ENCODE results near the gene NAP1L1. TPM values are rescaled to one million over a fixed set of nuclear protein-coding genes. Genes with fewer than 3 reads are reported as not detected.

NAP1L1 gene, protein sequence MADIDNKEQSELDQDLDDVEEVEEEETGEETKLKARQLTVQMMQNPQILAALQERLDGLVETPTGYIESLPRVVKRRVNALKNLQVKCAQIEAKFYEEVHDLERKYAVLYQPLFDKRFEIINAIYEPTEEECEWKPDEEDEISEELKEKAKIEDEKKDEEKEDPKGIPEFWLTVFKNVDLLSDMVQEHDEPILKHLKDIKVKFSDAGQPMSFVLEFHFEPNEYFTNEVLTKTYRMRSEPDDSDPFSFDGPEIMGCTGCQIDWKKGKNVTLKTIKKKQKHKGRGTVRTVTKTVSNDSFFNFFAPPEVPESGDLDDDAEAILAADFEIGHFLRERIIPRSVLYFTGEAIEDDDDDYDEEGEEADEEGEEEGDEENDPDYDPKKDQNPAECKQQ
- 100 to 1,000 TPM; 175 to 544 (median 399) TPM for total RNA-seq

DNA sequence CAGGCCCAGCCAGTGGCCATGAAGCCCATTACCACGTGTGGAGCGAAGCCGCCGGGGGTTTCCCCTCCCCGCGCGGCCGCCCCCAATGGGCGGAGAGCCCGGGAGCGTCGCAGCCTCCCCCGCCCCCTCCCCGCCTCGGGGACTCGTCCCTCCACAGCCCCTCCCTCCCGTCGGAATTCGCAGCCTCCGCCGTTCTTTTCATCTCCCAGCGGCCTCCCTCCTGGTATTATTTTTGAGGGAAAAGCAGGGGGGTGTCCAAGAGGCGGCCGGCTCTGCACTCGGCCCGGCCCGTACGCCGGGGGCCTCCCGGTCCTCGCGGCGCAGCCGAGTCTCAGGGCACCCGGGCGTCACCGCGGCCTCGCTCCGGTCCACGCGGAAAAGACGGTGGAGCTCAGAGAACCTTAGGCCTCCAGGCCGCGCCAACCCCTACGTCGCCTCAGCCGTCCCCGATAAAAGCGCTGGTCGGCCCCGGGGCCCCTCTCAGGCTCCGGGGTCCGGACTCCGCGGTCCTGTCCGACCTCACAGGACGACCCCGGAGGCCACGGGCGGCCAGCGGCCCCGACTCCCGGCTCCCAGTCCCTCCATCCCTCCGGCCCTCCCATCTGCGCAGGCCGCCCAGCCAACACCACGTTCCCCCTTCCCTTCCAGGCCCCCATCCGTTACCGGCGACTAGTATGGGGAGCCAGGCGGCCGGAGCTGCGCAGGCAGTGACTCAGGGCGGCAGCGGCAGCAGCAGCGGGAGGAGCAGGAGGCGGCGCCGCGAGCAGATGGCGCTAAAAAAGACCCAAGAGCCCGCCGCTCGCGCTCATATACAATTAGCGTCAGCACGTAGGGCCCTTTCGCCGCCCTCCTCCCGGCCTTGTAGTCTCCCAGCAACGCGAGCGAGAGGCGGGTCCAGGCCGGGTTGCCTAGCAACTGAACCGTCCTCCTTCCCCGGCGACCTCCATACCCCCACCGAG is at the start of gene NAP1L1:
TSS of gene NAP1L1 (minus strand) at position 782 of the 959 bp plus-strand sequence. CDS start 10,466 bp downstream, outside the sequence.
- peak; percentile 90 to 92 for TF ChIP-seq POLR2A (IDR thresholded peaks at IDR 0.05)
- TF ChIP-seq, protein P1, sequence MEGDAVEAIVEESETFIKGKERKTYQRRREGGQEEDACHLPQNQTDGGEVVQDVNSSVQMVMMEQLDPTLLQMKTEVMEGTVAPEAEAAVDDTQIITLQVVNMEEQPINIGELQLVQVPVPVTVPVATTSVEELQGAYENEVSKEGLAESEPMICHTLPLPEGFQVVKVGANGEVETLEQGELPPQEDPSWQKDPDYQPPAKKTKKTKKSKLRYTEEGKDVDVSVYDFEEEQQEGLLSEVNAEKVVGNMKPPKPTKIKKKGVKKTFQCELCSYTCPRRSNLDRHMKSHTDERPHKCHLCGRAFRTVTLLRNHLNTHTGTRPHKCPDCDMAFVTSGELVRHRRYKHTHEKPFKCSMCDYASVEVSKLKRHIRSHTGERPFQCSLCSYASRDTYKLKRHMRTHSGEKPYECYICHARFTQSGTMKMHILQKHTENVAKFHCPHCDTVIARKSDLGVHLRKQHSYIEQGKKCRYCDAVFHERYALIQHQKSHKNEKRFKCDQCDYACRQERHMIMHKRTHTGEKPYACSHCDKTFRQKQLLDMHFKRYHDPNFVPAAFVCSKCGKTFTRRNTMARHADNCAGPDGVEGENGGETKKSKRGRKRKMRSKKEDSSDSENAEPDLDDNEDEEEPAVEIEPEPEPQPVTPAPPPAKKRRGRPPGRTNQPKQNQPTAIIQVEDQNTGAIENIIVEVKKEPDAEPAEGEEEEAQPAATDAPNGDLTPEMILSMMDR (IDR thresholded peaks at IDR 0.05) = peak in 1 of 4 experiments; percentile 2
- Histone ChIP-seq H3K4me3 (peak within 1 kb of the TSS; percentile 72 to 74), H3K36me3 (no peaks in the 10 kb centered on the region), H3K4me1 (peaks cover 0 to 6% of the 10 kb centered on the region in 2 donors), H3K9me3 (no peaks in the 10 kb centered on the region), H3K27me3 (no peaks in the 10 kb centered on the region), H3K27ac (peak within 1 kb of the TSS; percentile 91 to 98)
- peak; percentile 97 to 99 for DNase-seq
- intact Hi-C loops (cut with DNase I; ENCODE audit: low total_unique reads) = no loop called here

DNA sequence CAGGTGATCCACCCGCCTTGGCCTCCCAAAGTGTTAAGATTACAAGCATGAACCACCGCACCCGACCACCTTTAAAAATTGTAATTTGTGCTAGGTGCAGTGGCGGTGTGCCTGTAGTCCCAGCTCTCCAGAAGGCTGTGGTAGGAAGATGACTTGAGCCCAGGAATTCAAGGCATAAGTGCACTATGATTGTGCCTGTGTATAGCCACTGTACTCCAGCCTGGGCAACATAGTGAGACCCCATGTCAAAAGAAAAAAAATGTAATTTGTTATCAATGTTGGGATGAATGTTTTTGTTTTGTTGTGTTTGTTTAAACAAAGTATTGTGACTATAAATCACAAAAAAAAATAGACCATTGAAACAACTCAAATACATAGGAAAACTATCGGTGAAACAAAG is 43.1 kb upstream of the NAP1L1 start:
- H3K36me3 ChIP-seq = no peaks in the 10 kb centered on the region
- H3K27me3 ChIP-seq = no peaks in the 10 kb centered on the region
- no peak overlapping the region for H3K27ac ChIP-seq
- no peak for DNase-seq
- TF ChIP-seq, protein P1 (IDR thresholded peaks at IDR 0.05) = no peak
- no peak for TF ChIP-seq POLR2A (IDR thresholded peaks at IDR 0.05)
- H3K4me1 ChIP-seq = no peaks in the 10 kb centered on the region
- no peaks in the 10 kb centered on the region for H3K9me3 ChIP-seq
- intact Hi-C loops (cut with DNase I; ENCODE audit: low total_unique reads) = no loop called here
- H3K4me3 ChIP-seq = no peak overlapping the region

DNA sequence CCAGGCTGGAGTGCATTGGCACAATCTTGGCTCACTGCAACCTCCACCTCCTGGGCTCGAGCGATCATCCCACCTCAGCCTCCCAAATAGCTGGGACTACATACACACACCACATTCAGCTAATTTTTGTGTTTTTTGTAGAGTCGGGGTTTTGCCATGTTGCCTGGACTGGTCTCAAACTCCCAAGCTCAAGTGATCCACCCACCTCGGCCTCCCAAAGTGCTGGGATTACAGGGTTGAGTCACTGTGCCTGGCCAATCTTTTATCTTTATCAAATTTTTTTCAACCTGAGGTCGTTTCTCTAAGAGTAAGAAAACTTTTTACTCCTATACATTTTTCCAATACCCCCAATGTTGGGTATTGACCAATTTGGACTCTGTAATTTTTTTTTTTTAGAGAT is 40.0 kb upstream of the NAP1L1 start:
- H3K9me3 ChIP-seq = no peaks in the 10 kb centered on the region
- H3K36me3 ChIP-seq = no peaks in the 10 kb centered on the region
- H3K4me3 ChIP-seq = no peak overlapping the region
- no peak for DNase-seq
- intact Hi-C loops (cut with DNase I; ENCODE audit: low total_unique reads) = no loop called here
- H3K27ac ChIP-seq = no peak overlapping the region
- no peaks in the 10 kb centered on the region for H3K27me3 ChIP-seq
- TF ChIP-seq, protein P1 (IDR thresholded peaks at IDR 0.05) = no peak
- TF ChIP-seq POLR2A (IDR thresholded peaks at IDR 0.05) = no peak
- no peaks in the 10 kb centered on the region for H3K4me1 ChIP-seq

DNA sequence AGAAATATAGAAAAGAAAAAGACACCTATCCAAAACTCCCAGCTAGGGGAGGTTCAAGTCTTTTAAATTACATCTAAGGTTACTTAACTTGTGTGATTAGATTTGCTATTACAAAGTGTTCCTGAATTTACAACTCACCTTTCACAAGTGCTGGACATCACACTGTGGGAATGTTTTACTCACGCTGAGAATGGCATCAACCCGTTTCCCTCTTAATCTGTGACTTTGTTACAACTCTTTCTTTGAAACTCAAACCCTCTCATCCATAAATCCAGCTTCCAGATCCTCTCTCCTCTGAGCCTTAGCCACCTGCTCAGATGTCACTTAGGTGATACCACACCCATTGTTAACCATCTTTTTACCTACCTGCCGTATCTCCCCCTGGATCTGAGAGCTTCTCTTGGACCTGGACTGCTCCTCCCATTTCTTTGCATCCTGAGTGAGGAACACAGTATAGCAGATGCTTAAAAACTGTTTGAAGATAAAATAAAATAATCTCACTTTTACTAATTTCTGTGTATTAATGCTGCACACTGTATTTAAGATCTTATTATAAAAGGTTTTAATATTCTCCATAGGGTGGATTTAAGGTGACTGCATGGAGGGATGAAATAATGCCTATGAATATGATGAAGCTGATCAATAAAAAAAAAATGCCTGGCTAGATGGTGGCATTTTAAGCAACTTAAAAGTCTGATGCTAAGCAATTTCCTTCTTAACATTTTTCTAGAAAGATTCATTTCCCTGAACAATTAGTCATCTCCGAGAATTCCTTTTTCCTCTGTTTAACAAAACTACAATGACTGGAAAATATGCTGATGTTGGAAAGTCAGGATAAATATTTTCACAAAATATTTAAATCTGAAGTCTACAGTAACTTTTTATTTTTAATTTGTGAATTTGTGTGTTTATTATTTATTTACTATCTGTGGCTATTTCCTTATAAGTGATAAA is 39.1 kb upstream of the NAP1L1 start:
- H3K4me1 ChIP-seq = no peaks in the 10 kb centered on the region
- intact Hi-C loops (cut with DNase I; ENCODE audit: low total_unique reads) = no loop called here
- TF ChIP-seq, protein P1 (IDR thresholded peaks at IDR 0.05) = no peak
- TF ChIP-seq POLR2A (IDR thresholded peaks at IDR 0.05) = no peak
- H3K27me3 ChIP-seq = no peaks in the 10 kb centered on the region
- no peak overlapping the region for H3K27ac ChIP-seq
- no peak overlapping the region for H3K4me3 ChIP-seq
- no peak for DNase-seq
- H3K9me3 ChIP-seq = no peaks in the 10 kb centered on the region
- H3K36me3 ChIP-seq = no peaks in the 10 kb centered on the region

Measured in uterus (tissue), 4 donors.